K562 (cell line): Measurements from ENCODE around the gene GALNT17. TPM values are rescaled to one million over a fixed set of nuclear protein-coding genes. Genes with fewer than 3 reads are reported as not detected.

Source experiments
- ELK3 ChIP-seq: fragments of 450-650 bp; formaldehyde crosslinking; IDR thresholded peaks from 2 replicates; pipeline ENCODE4 v1.4.0; 2020; ENCODE audit warnings: mild to moderate bottlenecking
- IRF9 ChIP-seq: fragments of 450-650 bp; IDR thresholded peaks from 2 replicates; pipeline ENCODE4 v1.6.1; 2016; ENCODE audit warnings: missing biosample characterization, missing genetic modification characterization
- NCOA2 ChIP-seq, 2 experiments: fragments of 450-650 bp; IDR thresholded peaks; 2 replicates each; pipeline ENCODE4 v1.6.1; 2018; ENCODE audit warnings: mild to moderate bottlenecking in 2 of 2, moderate library complexity in 1 of 2; ENCODE audit not compliant: partially characterized antibody in 2 of 2
- RBM34 ChIP-seq: fragments of 200-400 bp; formaldehyde crosslinking; IDR thresholded peaks from 2 replicates; pipeline ENCODE4 v1.6.1; 2018; ENCODE audit warnings: low read length, borderline replicate concordance; ENCODE audit not compliant: insufficient read depth
- ZNF3 ChIP-seq: fragments of 250-450 bp; sonication (Bioruptor Pico); IDR thresholded peaks from 2 replicates; pipeline ENCODE4 v1.5.0; 2021; ENCODE audit warnings: mild to moderate bottlenecking, moderate library complexity
- ZNF740 ChIP-seq, 3 experiments: fragments of 200-800 bp in 1 of 3; sonication (Bioruptor generic) in 1 of 3; sonication (generic) in 1 of 3; formaldehyde crosslinking in 1 of 3; IDR thresholded peaks; 2 replicates each; pipeline versions ENCODE4 v1.6.1 to v1.8.0; 2016 to 2022; ENCODE audit warnings: mild to moderate bottlenecking in 2 of 3, missing compliant biosample characterization in 2 of 3, missing genetic modification characterization in 2 of 3, missing genetic modification reagents in 1 of 3
- polyA plus RNA-seq, 8 experiments: library from polyadenylated mRNA; depleted of rRNA in 4 of 8; stranded (reverse) in 5 of 8; unstranded in 3 of 8; fragments of >200 nt; fragmentation: Nextera tagmentation in 2 of 8; fragmentation: Illumina TruSeq in 1 of 8; extraction: Ambion mirVana in 2 of 8; extraction: Trizol in 1 of 8; gene quantifications; 2 replicates each; pipeline versions ENCODE4 v1.2.1 to v1.2.3, GENCODE V29; 2011 to 2014; ENCODE audit warnings: inconsistent platforms in 1 of 8, missing spikeins in 1 of 8
- total RNA-seq, 7 experiments: library from RNA; depleted of rRNA in 6 of 7; stranded (reverse); fragments of >200 nt in 6 of 7; fragmentation: Illumina TruSeq in 2 of 7; extraction: Trizol in 2 of 7; gene quantifications; 2 replicates each; pipeline versions ENCODE4 v1.2.1 to v1.2.3, GENCODE V29; 2011 to 2021; ENCODE audit warnings: low replicate concordance in 1 of 7

GALNT17 gene
- total and polyA plus RNA-seq, 9 of the 15 experiments (the other 6 are each of a cell fraction or from before 2014, with no cell fraction given), result not detected

- TF ChIP-seq ELK3 (CRISPR knock-in tag), result no peak
- no peak for TF ChIP-seq NCOA2 (IDR thresholded peaks at IDR 0.05; ENCODE audit: partially characterized antibody in 2 of 2)
- no peak for TF ChIP-seq RBM34
- no peak for TF ChIP-seq IRF9 (tag)
- no peak for TF ChIP-seq ZNF740 (CRISPR knock-in tag; IDR thresholded peaks at IDR 0.05)
- no peak for TF ChIP-seq ZNF740 (tag; IDR thresholded peaks at IDR 0.05)
- TF ChIP-seq ZNF3 (CRISPR knock-in tag), result no peak
Observed at GRCh38 chr7:71752171-71752935, 620.4 kb downstream of the GALNT17 start (continued).
